OCI-LY3 (cell line): ENCODE measurements around the gene PSME1.

Source experiments
- H2AFZ ChIP-seq: fragments of 200-600, 300-600 bp; shearing (Covaris generic); 2 replicates; pipeline ENCODE4 v1.6.0; 2014; ENCODE audit warnings: antibody characterized with exemption, low read depth, low read length
- H3K27ac ChIP-seq: fragments of 200-600, 300-600 bp; sonication (generic); 2 replicates; pipeline ENCODE4 v1.5.1; 2014; ENCODE audit warnings: mild to moderate bottlenecking, low read length, moderate library complexity, mixed read lengths
- H3K27me3 ChIP-seq: fragments of 200-600, 300-600 bp; sonication (generic); 2 replicates; pipeline ENCODE4 v1.6.1; 2014; ENCODE audit warnings: low read depth, low read length, mixed read lengths
- H3K36me3 ChIP-seq: fragments of 200-600, 300-600 bp; sonication (generic); replicated peaks from 2 replicates; pipeline ENCODE3; 2014; ENCODE audit warnings: low read depth, low read length, mixed read lengths
- H3K4me1 ChIP-seq: fragments of 300-600, 200-600 bp; sonication (generic); 2 replicates; pipeline ENCODE4 v1.6.1; 2014; ENCODE audit warnings: low read length, mixed read lengths
- H3K4me2 ChIP-seq: fragments of 200-600, 300-600 bp; sonication (generic); 2 replicates; pipeline ENCODE4 v1.6.1; 2014; ENCODE audit warnings: low read length, mixed read lengths
- H3K4me3 ChIP-seq: fragments of 300-600, 200-600 bp; sonication (generic); 2 replicates; pipeline ENCODE4 v1.5.1; 2014; ENCODE audit warnings: antibody characterized with exemption, mild to moderate bottlenecking, low read length, moderate library complexity
- H3K79me2 ChIP-seq: fragments of 300-600, 200-600 bp; shearing (Covaris generic); 2 replicates; pipeline ENCODE4 v1.6.1; 2014; ENCODE audit warnings: mild to moderate bottlenecking, low read length, mixed read lengths
- H3K9ac ChIP-seq: fragments of 300-600, 200-600 bp; shearing (Covaris generic); 2 replicates; pipeline ENCODE4 v1.6.0; 2014; ENCODE audit warnings: mild to moderate bottlenecking, low read length, moderate library complexity
- H3K9me3 ChIP-seq: fragments of 200-600, 300-600 bp; shearing (Covaris generic); 2 replicates; pipeline ENCODE4 v1.6.1; 2014; ENCODE audit warnings: low read length, mixed read lengths; ENCODE audit not compliant: insufficient read depth
- H4K20me1 ChIP-seq: fragments of 200-600, 300-600 bp; sonication (generic); 2 replicates; pipeline ENCODE4 v1.6.1; 2016; ENCODE audit warnings: low read length, mixed read lengths; ENCODE audit not compliant: insufficient read depth
- CTCF ChIP-seq: fragments of 200-600, 300-600 bp; sonication (generic); IDR thresholded peaks from 2 replicates; pipeline ENCODE4 v1.5.1; 2014; ENCODE audit warnings: antibody characterized with exemption, low read length, low read depth
- EZH2phosphoT487 ChIP-seq: fragments of 200-600 bp; shearing (Covaris generic); IDR thresholded peaks from 2 replicates; pipeline ENCODE4 v1.6.1; 2018; ENCODE audit warnings: antibody characterized with exemption, mixed run types, low read depth

Gene PSME1

GRCh38 chr14:24179294-24179960 is 43.4 kb downstream of the PSME1 start:
- H4K20me1 ChIP-seq: no peaks in the 10 kb centered on the region
- H3K9me3 ChIP-seq: no peaks in the 10 kb centered on the region
- no peaks in the 10 kb centered on the region for H3K79me2 ChIP-seq
- H3K4me3 ChIP-seq: no peak overlapping the region
- H3K36me3 ChIP-seq: peaks cover 52% of the 10 kb centered on the region
- H3K4me1 ChIP-seq: no peaks in the 10 kb centered on the region
- H2AFZ ChIP-seq: no peak overlapping the region
- H3K27me3 ChIP-seq: no peaks in the 10 kb centered on the region
- no peak overlapping the region for H3K4me2 ChIP-seq
- no peak for TF ChIP-seq CTCF
- H3K9ac ChIP-seq: no peak overlapping the region
- H3K27ac ChIP-seq: no peak overlapping the region

- H3K36me3 ChIP-seq: peaks cover 59% of the 10 kb centered on the region
- no peaks in the 10 kb centered on the region for H3K4me1 ChIP-seq
- no peak for TF ChIP-seq EZH2phosphoT487
- no peak for TF ChIP-seq CTCF
- H3K9ac ChIP-seq: no peak overlapping the region
- H3K4me2 ChIP-seq: no peak overlapping the region
- no peaks in the 10 kb centered on the region for H3K27me3 ChIP-seq
- H3K9me3 ChIP-seq: no peaks in the 10 kb centered on the region
- no peak overlapping the region for H3K27ac ChIP-seq
- H3K79me2 ChIP-seq: no peaks in the 10 kb centered on the region
- no peak overlapping the region for H3K4me3 ChIP-seq
- H4K20me1 ChIP-seq: no peaks in the 10 kb centered on the region
- no peak overlapping the region for H2AFZ ChIP-seq
These were observed 44.2 kb downstream of the PSME1 start for GRCh38 chr14:24179961-24180796.

- no peaks in the 10 kb centered on the region for H4K20me1 ChIP-seq
- H3K4me3 ChIP-seq: no peak overlapping the region
- H3K4me2 ChIP-seq: no peak overlapping the region
- H3K27me3 ChIP-seq: no peaks in the 10 kb centered on the region
- peaks cover 5% of the 10 kb centered on the region; the same call in 1 of the 2 replicates for H3K79me2 ChIP-seq
- H3K9ac ChIP-seq: no peak overlapping the region
- H3K4me1 ChIP-seq: no peaks in the 10 kb centered on the region
- H2AFZ ChIP-seq: no peak overlapping the region
- no peak overlapping the region for H3K27ac ChIP-seq
- peaks cover 71% of the 10 kb centered on the region for H3K36me3 ChIP-seq
- H3K9me3 ChIP-seq: no peaks in the 10 kb centered on the region
- TF ChIP-seq CTCF (no peak), EZH2phosphoT487 (no peak)
These were observed 45.5 kb downstream of the PSME1 start for GRCh38 chr14:24181371-24182077.
